Lower leg skin (tissue), 4 donors: ENCODE measurements around the gene PTPRN2. TPM values are rescaled to one million over a fixed set of nuclear protein-coding genes. Genes with fewer than 3 reads are reported as not detected.

Source experiments
- DNase-seq, 2 donors: peaks; one replicate each; pipeline ENCODE4 v3.0.0-alpha.2; 2019; ENCODE audit warnings: low spot score in 2 of 2
- H3K4me3 ChIP-seq: fragments of 200-600 bp; sonication (generic); 2 replicates; pipeline ENCODE4 v1.5.1; 2017; ENCODE audit warnings: mild to moderate bottlenecking, low read depth; ENCODE audit not compliant: poor library complexity, severe bottlenecking
- POLR2A ChIP-seq, 2 donors: fragments of 450-650 bp; IDR thresholded peaks; one replicate each; pipeline ENCODE4 v1.6.1; 2016 to 2017; ENCODE audit warnings: antibody characterized with exemption in 2 of 2, mild to moderate bottlenecking in 1 of 2, moderate library complexity in 1 of 2
- WGBS, 2 donors: methylation state at CpG; one replicate each; pipeline ENCODE4 v1.1.5; 2018; 5-methylcytosine and 5-hydroxymethylcytosine counted together
- intact Hi-C: fragments of 100-400 bp; cut with DNase I; formaldehyde crosslinking; loops from one replicate; pipeline ENCODE4 v1.15.0; 2023; ENCODE audit warnings: low total_unique reads
- total RNA-seq, 4 donors: library from RNA; depleted of rRNA; stranded (reverse); fragments of >200 nt; gene quantifications; one replicate each; pipeline ENCODE4 v1.1.0, GENCODE V29; 2016
- TF ChIP-seq, protein P1 (sequence below), 3 donors: fragments of 450-650 bp; IDR thresholded peaks; one replicate each; pipeline ENCODE4 v1.5.1; 2016; ENCODE audit warnings: antibody characterized with exemption in 3 of 3, mild to moderate bottlenecking in 3 of 3, moderate library complexity in 2 of 3

PTPRN2 gene
- total RNA-seq, 4 donors from 2014 or later = 0.11 to 1.6 (median 0.92) TPM

DNA sequence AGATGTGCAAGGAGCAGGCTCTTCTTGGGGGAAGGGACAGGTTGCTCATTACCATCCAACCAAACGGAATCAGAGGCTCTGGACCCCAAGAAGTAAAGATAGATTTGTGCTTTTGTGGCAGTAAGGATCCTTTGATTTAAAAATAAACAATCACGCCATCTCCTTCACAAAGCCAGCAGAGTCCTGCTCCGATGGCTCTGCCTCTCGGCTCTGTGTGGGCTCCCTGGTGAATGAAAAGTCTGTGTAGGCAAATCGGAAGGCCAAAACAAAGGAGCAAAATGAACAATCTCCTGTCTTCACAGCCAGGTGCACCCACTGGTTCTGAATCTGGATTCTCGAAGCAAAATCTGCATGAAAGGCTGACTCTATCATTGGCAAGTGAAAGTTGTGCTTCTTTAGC is 3.8 kb downstream of the PTPRN2 start:
- TF ChIP-seq POLR2A (IDR thresholded peaks at IDR 0.05) = no peak
- TF ChIP-seq, protein P1, sequence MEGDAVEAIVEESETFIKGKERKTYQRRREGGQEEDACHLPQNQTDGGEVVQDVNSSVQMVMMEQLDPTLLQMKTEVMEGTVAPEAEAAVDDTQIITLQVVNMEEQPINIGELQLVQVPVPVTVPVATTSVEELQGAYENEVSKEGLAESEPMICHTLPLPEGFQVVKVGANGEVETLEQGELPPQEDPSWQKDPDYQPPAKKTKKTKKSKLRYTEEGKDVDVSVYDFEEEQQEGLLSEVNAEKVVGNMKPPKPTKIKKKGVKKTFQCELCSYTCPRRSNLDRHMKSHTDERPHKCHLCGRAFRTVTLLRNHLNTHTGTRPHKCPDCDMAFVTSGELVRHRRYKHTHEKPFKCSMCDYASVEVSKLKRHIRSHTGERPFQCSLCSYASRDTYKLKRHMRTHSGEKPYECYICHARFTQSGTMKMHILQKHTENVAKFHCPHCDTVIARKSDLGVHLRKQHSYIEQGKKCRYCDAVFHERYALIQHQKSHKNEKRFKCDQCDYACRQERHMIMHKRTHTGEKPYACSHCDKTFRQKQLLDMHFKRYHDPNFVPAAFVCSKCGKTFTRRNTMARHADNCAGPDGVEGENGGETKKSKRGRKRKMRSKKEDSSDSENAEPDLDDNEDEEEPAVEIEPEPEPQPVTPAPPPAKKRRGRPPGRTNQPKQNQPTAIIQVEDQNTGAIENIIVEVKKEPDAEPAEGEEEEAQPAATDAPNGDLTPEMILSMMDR (IDR thresholded peaks at IDR 0.05) = no peak
- WGBS, 2 donors = 62 to 70% methylated on average over 6 of the region's 6 CpGs
- intact Hi-C loops = no loop called here
- no peak for DNase-seq
- H3K4me3 ChIP-seq = no peak overlapping the region

DNA sequence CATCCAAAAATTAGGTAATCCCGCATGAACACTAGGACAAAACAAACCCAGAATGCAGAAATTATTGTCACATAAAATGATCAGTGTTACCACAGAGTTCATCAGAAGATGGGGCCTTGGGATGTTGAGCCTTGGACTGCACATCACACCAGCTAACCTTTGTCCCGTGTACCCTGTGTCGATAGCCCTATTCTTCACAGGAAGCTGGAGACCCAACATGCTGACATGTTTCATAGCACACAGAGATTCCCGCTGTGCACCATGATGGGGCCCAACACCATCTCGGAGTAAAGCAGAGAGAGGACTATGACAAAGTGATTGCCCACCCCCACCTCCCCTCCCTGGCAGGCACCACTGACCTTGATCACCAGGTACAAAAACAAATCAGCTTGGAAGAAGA is 4.5 kb downstream of the PTPRN2 start:
- intact Hi-C loops = no loop called here
- WGBS, 2 donors = 85 to 90% methylated on average over 5 of the region's 5 CpGs
- DNase-seq = no peak
- TF ChIP-seq, protein P1 (IDR thresholded peaks at IDR 0.05) = no peak
- TF ChIP-seq POLR2A (IDR thresholded peaks at IDR 0.05) = no peak
- H3K4me3 ChIP-seq = no peak overlapping the region

DNA sequence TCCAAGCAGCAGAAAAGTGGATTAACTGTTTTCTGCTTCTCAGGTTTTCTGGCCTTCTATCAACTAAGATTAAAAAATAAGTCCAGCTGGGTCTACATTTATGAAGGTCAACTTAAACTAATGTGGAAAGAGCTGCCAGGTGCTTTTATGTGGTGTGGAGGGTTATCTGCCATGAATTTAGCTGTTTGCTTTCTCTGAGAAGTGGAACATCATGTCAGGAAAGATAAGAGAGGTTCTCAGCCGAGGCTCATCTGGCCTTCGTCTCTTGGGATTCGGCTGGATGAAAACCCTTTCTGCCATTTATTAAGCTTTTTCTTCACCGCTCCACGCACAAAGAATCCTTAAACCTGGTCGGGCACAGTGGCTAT is 5.5 kb downstream of the PTPRN2 start:
- no peak overlapping the region for H3K4me3 ChIP-seq
- WGBS, 2 donors = 86 to 93% methylated on average over 6 of the region's 6 CpGs
- intact Hi-C loops = no loop called here
- DNase-seq = no peak
- TF ChIP-seq POLR2A (IDR thresholded peaks at IDR 0.05) = no peak
- TF ChIP-seq, protein P1 (IDR thresholded peaks at IDR 0.05) = no peak

DNA sequence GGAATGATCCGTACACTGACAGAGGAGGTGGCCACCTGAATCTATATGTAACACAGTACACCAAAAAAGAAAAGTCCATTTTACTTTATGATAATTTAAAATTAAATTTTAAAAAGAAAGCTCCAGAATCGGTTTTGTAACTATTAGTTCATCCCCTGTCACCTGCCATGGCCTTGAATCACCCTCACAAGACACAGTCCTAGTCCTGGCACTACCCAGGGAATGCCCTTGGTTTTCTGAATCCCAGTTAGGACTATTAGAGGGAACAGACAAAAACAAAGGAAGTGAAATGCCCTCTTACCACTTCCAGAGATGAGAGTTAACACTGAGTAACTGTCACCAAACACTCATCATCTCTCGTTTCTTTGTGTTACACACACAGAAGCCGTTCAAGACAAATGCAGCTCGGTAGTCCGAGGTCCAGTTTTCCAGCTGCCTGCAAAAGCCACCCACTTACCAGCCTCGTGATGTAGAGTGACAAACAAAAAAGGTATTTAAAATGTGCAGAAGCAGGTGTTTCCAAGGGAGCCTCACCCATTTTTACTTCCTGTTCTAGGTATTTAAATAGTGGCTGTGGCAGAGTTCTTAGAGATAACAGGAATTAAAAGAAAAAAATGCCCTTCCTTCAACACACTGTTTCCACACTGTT is 6.1 kb downstream of the PTPRN2 start:
- WGBS, 2 donors = 67% methylated on average over 7 of the region's 7 CpGs
- DNase-seq = no peak

DNA sequence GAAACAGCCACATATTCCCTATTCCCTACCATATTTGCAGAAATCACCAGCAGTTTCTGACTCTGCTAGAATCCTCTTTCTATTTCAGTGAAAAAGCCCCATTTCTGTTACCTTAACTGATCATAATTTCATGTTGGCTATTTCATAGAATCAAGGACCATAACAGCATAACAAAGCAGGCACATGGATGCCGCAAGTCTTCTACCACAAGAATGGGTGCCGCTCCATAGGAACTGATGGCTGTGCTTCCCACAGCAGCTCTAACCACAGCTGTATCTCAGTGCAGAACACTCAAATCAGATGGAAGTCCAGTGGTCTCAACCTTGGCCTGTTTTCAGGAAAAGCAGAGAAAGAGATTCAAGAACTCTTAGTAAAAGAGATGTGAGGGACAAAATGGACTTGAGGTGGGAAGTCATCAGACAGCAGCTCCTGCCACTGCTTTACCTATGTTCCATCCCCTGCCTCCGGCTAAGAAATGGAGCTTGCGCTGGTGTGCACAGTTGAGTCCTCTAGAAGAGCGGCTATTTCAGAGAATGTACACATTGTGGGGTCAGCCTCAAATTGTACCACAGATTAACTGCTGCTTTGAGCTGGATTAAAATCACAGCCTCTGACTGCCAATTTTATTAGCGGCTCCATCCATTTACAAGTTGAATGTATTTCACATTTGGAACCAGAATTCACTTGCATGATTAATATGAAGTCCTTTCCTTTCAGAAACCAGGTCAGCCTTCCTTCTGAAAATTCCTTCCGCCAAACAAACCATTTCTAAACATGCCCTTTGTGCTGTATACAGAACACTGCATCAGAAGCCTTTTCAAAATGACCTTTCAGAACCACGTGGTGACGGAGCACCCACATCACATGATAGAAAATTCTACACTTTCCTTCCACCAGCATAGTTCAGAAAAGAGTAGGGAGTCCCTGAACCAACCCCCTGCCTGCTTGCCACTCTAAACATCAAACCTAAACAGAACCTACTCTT is 7.7 kb downstream of the PTPRN2 start:
- intact Hi-C loops = no loop called here
- no peak for DNase-seq
- no peak overlapping the region for H3K4me3 ChIP-seq
- TF ChIP-seq POLR2A (IDR thresholded peaks at IDR 0.05) = no peak
- TF ChIP-seq, protein P1 (IDR thresholded peaks at IDR 0.05) = no peak
- 90 to 92% methylated on average over 9 of the region's 9 CpGs for WGBS, 2 donors

More for the DNA sequence above, 6.1 kb downstream of the PTPRN2 start:
- intact Hi-C loops = no loop called here
- TF ChIP-seq, protein P1 (IDR thresholded peaks at IDR 0.05) = no peak
- TF ChIP-seq POLR2A (IDR thresholded peaks at IDR 0.05) = no peak
- H3K4me3 ChIP-seq = no peak overlapping the region
